CD4-positive, alpha-beta T cell (primary cell): Measurements from ENCODE around the gene CCDC85A. TPM values are rescaled to one million over a fixed set of nuclear protein-coding genes. Genes with fewer than 3 reads are reported as not detected.

Source experiments
- ATAC-seq: fragments of 200-7000 bp; cut with Tn5 transposase; one replicate; pipeline ENCODE4 v1.10.0; 2022; ENCODE audit warnings: mild to moderate bottlenecking; ENCODE audit not compliant: poor library complexity
- CTCF ChIA-PET: fragments of 350-600 bp; sonication (Branson Sonifier 250); formaldehyde crosslinking; loops from one replicate; lab custom pipeline; 2021; ENCODE audit warnings: antibody characterized with exemption, inconsistent platforms; lab: Charles Lee
- POLR2A ChIA-PET: fragments of 350-600 bp; sonication (Branson Sonifier 250); formaldehyde crosslinking; loops from one replicate; lab custom pipeline; 2021; ENCODE audit warnings: antibody characterized with exemption, inconsistent platforms; lab: Charles Lee
- DNase-seq, 14 experiments: peaks; one replicate each; pipeline ENCODE4 v3.0.0-alpha.2; 2013 to 2020; ENCODE audit warnings: mixed read lengths in 2 of 14
- H3K27ac ChIP-seq, 2 donors: one replicate each; pipeline versions ENCODE4 v1.5.1 to v1.7.0; 2013; ENCODE audit warnings: low read length in 2 of 2, low read depth in 1 of 2, mild to moderate bottlenecking in 1 of 2
- H3K27me3 ChIP-seq, 2 experiments: 1 replicate in 1 of 2; 2 replicates in 1 of 2; pipeline versions ENCODE4 v1.6.1 to v1.7.0; 2013; ENCODE audit warnings: low read length in 2 of 2, control low read depth in 1 of 2, mild to moderate bottlenecking in 1 of 2, moderate library complexity in 1 of 2; ENCODE audit not compliant: insufficient read depth in 2 of 2, control insufficient read depth in 1 of 2
- H3K36me3 ChIP-seq: one replicate; pipeline ENCODE4 v1.6.1; 2013; ENCODE audit warnings: low read length, control low read depth; ENCODE audit not compliant: insufficient read depth
- H3K4me1 ChIP-seq: one replicate; pipeline ENCODE4 v1.6.1; 2013; ENCODE audit warnings: low read length, control low read depth; ENCODE audit not compliant: insufficient read depth
- H3K4me3 ChIP-seq: one replicate; pipeline ENCODE4 v1.5.1; 2013; ENCODE audit warnings: mild to moderate bottlenecking, low read length, moderate library complexity
- H3K9me3 ChIP-seq, 2 experiments: 1 replicate in 1 of 2; 2 replicates in 1 of 2; pipeline versions ENCODE4 v1.6.1 to v1.7.0; 2013; ENCODE audit warnings: low read length in 2 of 2, mild to moderate bottlenecking in 2 of 2, control low read depth in 1 of 2, moderate library complexity in 1 of 2; ENCODE audit not compliant: control insufficient read depth in 1 of 2, insufficient read depth in 1 of 2
- H3K27ac Mint-ChIP-seq: one replicate; pipeline ENCODE4 v1.8.0; 2020; ENCODE audit warnings: mixed read lengths
- H3K27me3 Mint-ChIP-seq: one replicate; pipeline ENCODE4 v1.8.0; 2021; ENCODE audit warnings: mixed read lengths
- H3K36me3 Mint-ChIP-seq: one replicate; pipeline ENCODE4 v1.8.0; 2021; ENCODE audit warnings: low read depth, mixed read lengths
- H3K4me1 Mint-ChIP-seq: one replicate; pipeline ENCODE4 v1.8.0; 2021; ENCODE audit warnings: low read depth, mixed read lengths
- H3K4me3 Mint-ChIP-seq: one replicate; pipeline ENCODE4 v1.8.0; 2020; ENCODE audit warnings: mild to moderate bottlenecking, mixed read lengths
- H3K9me3 Mint-ChIP-seq: one replicate; pipeline ENCODE4 v1.8.0; 2020; ENCODE audit warnings: mixed read lengths
- intact Hi-C, 2 experiments: fragments of 100-400 bp; cut with DNase I in 1 of 2; cut with micrococcal nuclease in 1 of 2; formaldehyde crosslinking; loops; one replicate each; pipeline versions ENCODE4 v1.15.1 to v1.9.0; 2023 to 2025; cut with DNase I, micrococcal nuclease
- total RNA-seq, 174 experiments: library from RNA in 2 of 174; stranded (reverse) in 2 of 174; gene quantifications; one replicate each; pipeline ENCODE4 v1.2.3 and lab custom pipeline; 2021 to 2026
- TF ChIP-seq, protein P1 (sequence below): fragments of 200-600 bp; IDR thresholded peaks from one replicate; pipeline ENCODE4 v1.8.0; 2022; ENCODE audit warnings: antibody characterized with exemption, mild to moderate bottlenecking

Gene CCDC85A
- total RNA-seq, 2 experiments from 2014 or later, result not detected

DNA sequence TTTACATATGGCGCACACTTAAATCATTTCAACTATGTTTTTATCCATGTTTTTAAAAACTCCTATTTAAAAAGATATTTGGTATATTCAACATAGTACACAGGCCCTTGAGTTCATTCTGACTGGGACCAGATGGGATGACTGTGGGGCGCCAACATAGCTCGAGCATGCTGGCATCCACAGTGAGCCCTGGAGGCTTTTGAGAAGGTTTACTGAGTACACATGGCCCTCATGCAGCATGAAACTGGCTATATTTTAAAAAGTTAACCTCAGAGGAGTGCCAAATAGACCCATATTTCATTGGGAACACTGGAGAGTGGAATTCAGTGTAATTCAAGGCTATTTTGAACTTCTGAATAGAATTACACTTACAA is 83.6 kb downstream of the CCDC85A start:
- intact Hi-C loops, result no loop called here
- Mint-ChIP-seq H3K36me3 (no peaks in the 10 kb centered on the region), H3K4me1 (no peaks in the 10 kb centered on the region), H3K4me3 (no peak overlapping the region), H3K27me3 (no peaks in the 10 kb centered on the region), H3K9me3 (no peaks in the 10 kb centered on the region), H3K27ac (no peak overlapping the region)
- ChIA-PET POLR2A (no interaction called here), CTCF (no interaction called here)
- Histone ChIP-seq H3K9me3 (no peaks in the 10 kb centered on the region), H3K36me3 (no peaks in the 10 kb centered on the region), H3K4me1 (no peaks in the 10 kb centered on the region), H3K27me3 (no peaks in the 10 kb centered on the region), H3K4me3 (no peak overlapping the region), H3K27ac (no peak overlapping the region)
- TF ChIP-seq, protein P1, sequence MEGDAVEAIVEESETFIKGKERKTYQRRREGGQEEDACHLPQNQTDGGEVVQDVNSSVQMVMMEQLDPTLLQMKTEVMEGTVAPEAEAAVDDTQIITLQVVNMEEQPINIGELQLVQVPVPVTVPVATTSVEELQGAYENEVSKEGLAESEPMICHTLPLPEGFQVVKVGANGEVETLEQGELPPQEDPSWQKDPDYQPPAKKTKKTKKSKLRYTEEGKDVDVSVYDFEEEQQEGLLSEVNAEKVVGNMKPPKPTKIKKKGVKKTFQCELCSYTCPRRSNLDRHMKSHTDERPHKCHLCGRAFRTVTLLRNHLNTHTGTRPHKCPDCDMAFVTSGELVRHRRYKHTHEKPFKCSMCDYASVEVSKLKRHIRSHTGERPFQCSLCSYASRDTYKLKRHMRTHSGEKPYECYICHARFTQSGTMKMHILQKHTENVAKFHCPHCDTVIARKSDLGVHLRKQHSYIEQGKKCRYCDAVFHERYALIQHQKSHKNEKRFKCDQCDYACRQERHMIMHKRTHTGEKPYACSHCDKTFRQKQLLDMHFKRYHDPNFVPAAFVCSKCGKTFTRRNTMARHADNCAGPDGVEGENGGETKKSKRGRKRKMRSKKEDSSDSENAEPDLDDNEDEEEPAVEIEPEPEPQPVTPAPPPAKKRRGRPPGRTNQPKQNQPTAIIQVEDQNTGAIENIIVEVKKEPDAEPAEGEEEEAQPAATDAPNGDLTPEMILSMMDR, result no peak
- ATAC-seq, result no peak
- DNase-seq, result no peak

DNA sequence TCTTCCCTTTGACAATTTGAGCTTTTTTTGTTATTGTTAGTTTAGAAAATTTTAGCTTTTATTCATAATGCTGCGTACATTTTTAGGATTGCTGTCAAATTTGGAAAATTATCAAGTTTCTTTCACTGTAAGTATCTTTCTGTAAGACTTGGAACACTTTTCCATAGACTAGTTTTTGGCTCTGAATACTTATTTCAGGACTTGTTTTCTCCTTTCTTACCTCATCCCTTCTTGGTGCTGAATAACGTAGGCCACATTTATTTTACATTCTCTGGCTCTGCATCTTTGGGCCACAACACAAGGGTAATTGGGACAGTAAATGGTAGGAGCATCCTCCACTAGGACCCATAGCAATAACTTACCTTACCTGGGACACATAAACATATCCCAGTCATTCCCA is 85.1 kb downstream of the CCDC85A start:
- H3K4me1 Mint-ChIP-seq, result no peaks in the 10 kb centered on the region
- CTCF ChIA-PET, result no interaction called here
- ATAC-seq (no peak), DNase-seq (no peak)
- TF ChIP-seq, protein P1, result no peak
- H3K4me3 Mint-ChIP-seq, result no peak overlapping the region
- intact Hi-C loops, result no loop called here
- Histone ChIP-seq H3K36me3 (no peaks in the 10 kb centered on the region), H3K4me3 (no peak overlapping the region), H3K27ac (no peak overlapping the region), H3K27me3 (no peaks in the 10 kb centered on the region), H3K4me1 (no peaks in the 10 kb centered on the region), H3K9me3 (no peaks in the 10 kb centered on the region)
- POLR2A ChIA-PET, result no interaction called here
- no peaks in the 10 kb centered on the region for H3K9me3 Mint-ChIP-seq
- H3K36me3 Mint-ChIP-seq, result no peaks in the 10 kb centered on the region
- no peaks in the 10 kb centered on the region for H3K27me3 Mint-ChIP-seq
- H3K27ac Mint-ChIP-seq, result no peak overlapping the region

DNA sequence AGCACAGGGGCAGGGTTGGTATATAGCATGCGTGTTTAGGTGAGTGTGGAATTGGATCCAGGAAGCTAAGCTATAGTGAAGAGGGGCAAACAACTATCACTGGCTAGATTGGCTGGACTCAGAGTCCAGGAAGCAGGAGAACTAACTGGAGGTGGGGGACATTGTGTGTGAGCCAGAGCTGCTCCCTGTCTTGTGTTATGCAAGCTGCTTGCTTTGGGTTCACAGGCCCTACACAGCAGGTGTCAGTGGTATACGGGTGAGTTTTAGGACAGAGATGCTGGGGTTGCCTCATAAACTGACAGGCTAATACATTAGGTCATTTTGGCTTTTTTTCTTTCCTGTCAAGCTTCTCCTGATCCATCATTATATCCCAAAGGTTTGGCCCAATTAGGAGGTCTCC is 87.5 kb downstream of the CCDC85A start:
- Mint-ChIP-seq H3K36me3 (no peaks in the 10 kb centered on the region), H3K27ac (no peak overlapping the region), H3K27me3 (no peaks in the 10 kb centered on the region), H3K4me3 (no peak overlapping the region), H3K4me1 (no peaks in the 10 kb centered on the region), H3K9me3 (no peaks in the 10 kb centered on the region)
- intact Hi-C loops, result no loop called here
- Histone ChIP-seq H3K36me3 (no peaks in the 10 kb centered on the region), H3K27ac (no peak overlapping the region), H3K9me3 (no peaks in the 10 kb centered on the region), H3K27me3 (no peaks in the 10 kb centered on the region), H3K4me1 (no peaks in the 10 kb centered on the region), H3K4me3 (no peak overlapping the region)
- TF ChIP-seq, protein P1, result no peak
- POLR2A ChIA-PET, result no interaction called here
- DNase-seq (no peak), ATAC-seq (no peak)
- CTCF ChIA-PET, result no interaction called here
